Raji (cell line): ENCODE data around the gene HIRA.

Source experiments
- POLR2A ChIP-seq: IDR thresholded peaks from 2 replicates; pipeline ENCODE4 v1.6.1; 2011; ENCODE audit warnings: low read depth, low read length, control low read depth; ENCODE audit not compliant: insufficient read depth

Gene HIRA, protein sequence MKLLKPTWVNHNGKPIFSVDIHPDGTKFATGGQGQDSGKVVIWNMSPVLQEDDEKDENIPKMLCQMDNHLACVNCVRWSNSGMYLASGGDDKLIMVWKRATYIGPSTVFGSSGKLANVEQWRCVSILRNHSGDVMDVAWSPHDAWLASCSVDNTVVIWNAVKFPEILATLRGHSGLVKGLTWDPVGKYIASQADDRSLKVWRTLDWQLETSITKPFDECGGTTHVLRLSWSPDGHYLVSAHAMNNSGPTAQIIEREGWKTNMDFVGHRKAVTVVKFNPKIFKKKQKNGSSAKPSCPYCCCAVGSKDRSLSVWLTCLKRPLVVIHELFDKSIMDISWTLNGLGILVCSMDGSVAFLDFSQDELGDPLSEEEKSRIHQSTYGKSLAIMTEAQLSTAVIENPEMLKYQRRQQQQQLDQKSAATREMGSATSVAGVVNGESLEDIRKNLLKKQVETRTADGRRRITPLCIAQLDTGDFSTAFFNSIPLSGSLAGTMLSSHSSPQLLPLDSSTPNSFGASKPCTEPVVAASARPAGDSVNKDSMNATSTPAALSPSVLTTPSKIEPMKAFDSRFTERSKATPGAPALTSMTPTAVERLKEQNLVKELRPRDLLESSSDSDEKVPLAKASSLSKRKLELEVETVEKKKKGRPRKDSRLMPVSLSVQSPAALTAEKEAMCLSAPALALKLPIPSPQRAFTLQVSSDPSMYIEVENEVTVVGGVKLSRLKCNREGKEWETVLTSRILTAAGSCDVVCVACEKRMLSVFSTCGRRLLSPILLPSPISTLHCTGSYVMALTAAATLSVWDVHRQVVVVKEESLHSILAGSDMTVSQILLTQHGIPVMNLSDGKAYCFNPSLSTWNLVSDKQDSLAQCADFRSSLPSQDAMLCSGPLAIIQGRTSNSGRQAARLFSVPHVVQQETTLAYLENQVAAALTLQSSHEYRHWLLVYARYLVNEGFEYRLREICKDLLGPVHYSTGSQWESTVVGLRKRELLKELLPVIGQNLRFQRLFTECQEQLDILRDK

GRCh38 chr22:19431649-19432132 lies at the start of gene HIRA:
HIRA (minus strand) TSS chr22:19431733; CDS start chr22:19431476, 257 bp downstream.
- no peak for TF ChIP-seq POLR2A

GRCh38 chr22:19480789-19481188 lies 49.3 kb upstream of the HIRA start:
- no peak for TF ChIP-seq POLR2A

DNA sequence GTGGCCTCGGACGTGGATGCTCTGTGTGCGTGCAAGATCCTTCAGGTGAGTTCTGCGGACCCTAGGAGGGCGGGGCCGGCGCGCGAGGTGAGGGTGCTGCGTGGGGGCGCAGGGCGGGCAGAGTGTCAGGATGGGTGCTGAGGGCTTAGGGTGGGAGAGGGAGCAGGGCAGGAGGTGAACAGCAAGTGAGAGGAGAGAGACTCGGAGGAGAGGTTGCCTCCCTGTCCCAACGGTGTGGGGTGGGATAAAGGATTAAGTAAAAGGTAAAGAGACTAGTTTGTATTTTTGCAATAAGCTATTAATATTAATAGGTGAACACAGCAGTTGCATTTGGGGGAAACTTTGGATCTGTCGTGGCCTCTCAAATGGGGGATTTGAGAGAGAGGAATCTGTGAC lies 48.6 kb upstream of the HIRA start:
- no peak for TF ChIP-seq POLR2A

DNA sequence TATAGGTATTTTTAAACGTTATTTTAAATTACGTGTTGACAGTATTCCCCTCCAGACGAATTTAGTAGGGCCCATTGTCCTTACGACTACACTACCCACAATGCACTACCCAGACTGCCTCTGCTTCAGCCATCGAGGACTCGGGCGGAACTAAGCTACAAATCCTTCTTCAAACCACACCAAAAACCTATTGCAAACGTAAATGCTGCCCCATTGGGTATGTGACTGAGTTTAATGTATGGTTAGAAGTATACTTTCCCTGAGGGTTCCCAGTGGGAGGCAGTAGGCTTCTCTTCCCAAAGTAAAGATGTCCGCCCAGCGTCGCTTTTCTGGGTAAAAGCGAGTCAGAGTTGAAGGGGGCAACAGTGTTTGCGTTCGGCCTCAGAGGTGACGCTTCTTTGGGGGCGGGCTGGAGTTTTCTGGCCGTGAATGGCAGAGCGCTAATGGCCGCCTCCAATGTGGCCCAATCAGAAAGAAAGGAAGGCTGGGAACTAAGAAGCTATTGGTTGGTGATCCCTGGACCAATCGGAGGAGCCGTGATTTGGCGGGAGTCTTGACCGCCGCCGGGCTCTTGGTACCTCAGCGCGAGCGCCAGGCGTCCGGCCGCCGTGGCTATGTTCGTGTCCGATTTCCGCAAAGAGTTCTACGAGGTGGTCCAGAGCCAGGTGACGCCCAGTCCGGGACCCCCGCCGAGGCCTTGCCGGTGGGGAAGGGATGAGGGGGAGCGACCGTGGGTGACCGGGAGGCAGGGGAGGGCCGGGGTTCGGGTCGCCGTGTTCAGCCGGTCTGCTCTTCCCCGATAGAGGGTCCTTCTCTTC lies 48.0 kb upstream of the HIRA start, which contains the start of gene CDC45:
CDC45 (plus strand) TSS at position 566 of the 818 bp plus-strand sequence; CDS start at position 615, 49 bp downstream.
- TF ChIP-seq POLR2A = peak; percentile 76

GRCh38 chr22:19478901-19479354 lies 47.4 kb upstream of the HIRA start, which contains the start of gene UFD1:
UFD1 (minus strand) TSS chr22:19479193; CDS start chr22:19479085, 108 bp downstream.
- peak; percentile 52 for TF ChIP-seq POLR2A

GRCh38 chr22:19478045-19478900 lies 46.7 kb upstream of the HIRA start:
- TF ChIP-seq POLR2A = no peak

- TF ChIP-seq POLR2A = no peak
These were observed 46.0 kb upstream of the HIRA start for GRCh38 chr22:19477321-19478044.

DNA sequence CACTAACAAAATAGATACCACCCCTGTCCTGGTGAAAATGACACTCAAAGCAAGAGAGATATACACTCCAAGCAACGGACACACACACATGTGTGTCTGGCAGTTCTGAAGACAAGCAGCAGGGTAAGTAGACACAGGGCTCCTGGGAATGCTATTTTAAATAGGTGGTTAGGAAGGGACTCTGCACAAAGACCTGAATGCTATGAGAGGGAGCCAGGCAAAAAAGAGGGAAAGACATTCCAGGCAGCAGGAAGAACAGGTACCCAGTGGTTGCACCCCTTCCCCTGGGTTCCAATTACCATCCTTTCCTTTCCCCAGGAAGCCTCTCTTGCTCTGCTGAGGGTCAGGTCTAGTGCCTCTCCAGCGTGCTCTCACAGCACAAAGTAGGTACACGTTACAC lies 44.5 kb upstream of the HIRA start:
- no peak for TF ChIP-seq POLR2A

DNA sequence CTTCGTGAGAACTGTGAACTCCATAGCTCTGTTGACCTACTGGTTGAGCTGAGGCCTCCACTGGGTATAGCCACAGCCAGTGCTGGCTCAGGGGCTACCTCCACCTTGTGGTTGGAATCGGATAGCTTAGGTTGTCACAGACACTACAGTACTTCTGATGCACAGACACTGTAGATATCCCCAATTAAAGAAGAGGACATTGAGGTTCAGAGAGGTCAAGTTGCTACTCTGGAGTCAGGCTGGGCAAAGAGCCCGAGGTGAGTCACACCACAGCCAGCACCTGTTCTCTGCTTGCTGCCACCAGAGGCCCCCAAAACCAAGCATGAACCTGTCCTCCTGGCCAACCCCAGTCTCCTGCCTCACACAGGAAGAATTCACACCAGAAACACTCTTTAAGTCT lies 42.0 kb upstream of the HIRA start:
- TF ChIP-seq POLR2A = no peak

- TF ChIP-seq POLR2A = no peak
These were observed 40.7 kb upstream of the HIRA start for GRCh38 chr22:19472233-19472632.

- TF ChIP-seq POLR2A = no peak
These were observed 40.0 kb upstream of the HIRA start for GRCh38 chr22:19471572-19471971.

DNA sequence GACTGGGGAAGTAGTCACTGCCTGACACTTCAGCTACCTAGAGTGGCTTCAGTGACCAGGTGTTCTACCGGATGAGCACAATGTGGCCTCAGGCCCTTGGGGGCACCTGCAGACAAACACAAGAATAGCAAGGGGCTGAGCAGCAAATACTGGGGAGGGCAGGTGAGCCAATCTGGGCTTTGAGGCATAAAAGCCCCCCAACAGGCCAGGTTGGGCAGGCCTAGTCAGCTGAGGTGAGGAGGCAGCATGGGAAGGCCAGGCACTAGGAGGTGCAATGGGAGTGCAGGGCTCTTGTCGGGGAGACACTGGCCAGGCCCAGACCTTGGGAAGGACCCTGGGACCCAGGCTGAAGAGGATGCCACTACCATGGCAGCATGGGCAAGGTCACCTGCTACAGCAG lies 38.5 kb upstream of the HIRA start:
- no peak for TF ChIP-seq POLR2A

GRCh38 chr22:19469421-19469820 lies 37.9 kb upstream of the HIRA start:
- no peak for TF ChIP-seq POLR2A

DNA sequence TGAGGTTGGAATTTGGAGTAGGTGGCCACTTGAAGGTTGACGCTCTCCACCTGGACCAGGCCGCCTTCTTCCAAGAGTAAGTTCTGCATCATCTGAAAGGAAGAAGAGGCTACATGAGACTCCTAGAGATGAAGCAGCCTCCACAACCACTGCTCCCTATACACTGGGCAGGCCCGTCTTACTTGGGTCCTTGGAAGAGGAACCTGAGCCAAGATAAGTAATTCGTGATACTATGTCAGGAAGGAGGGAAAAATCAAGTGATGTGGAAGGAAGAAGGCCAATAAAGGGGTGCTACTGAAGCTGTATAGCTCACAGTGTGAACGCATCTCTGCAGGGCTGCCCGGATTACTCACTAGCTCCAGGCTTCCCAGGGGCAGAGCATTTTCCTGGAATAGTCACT lies 36.4 kb upstream of the HIRA start:
- no peak for TF ChIP-seq POLR2A
